Endothelial cell of umbilical vein (primary cell): ENCODE data around the gene LENEP.

Source experiments
- EZH2 ChIP-seq: IDR thresholded peaks from 2 replicates; pipeline ENCODE4 v1.6.1; 2012; ENCODE audit warnings: borderline replicate concordance, low read depth, mild to moderate bottlenecking, moderate library complexity, low read length, inconsistent platforms; ENCODE audit not compliant: severe bottlenecking
- FOS ChIP-seq: IDR thresholded peaks from 2 replicates; pipeline ENCODE4 v1.6.1; 2011; ENCODE audit warnings: mild to moderate bottlenecking, low read length, moderate library complexity, borderline replicate concordance; ENCODE audit not compliant: insufficient read depth
- JUN ChIP-seq: IDR thresholded peaks from 2 replicates; pipeline ENCODE4 v1.6.1; 2011; ENCODE audit warnings: borderline replicate concordance, low read depth; ENCODE audit not compliant: insufficient read length, insufficient read depth
- MYC ChIP-seq: IDR thresholded peaks from one replicate; pipeline ENCODE4 v1.6.1; 2011; ENCODE audit warnings: mild to moderate bottlenecking, low read depth, low read length
- POLR2A ChIP-seq: IDR thresholded peaks from 2 replicates; pipeline ENCODE4 v1.6.1; 2012; ENCODE audit warnings: low read depth, mild to moderate bottlenecking, control low read depth, low read length
- POLR2AphosphoS5 ChIP-seq: IDR thresholded peaks from 2 replicates; pipeline ENCODE4 v1.6.1; 2012; ENCODE audit warnings: low read depth, mild to moderate bottlenecking, control low read depth, low read length, moderate library complexity; ENCODE audit not compliant: insufficient read depth
- TF ChIP-seq, protein P1 (sequence below), 2 donors: IDR thresholded peaks; 1 replicate in 1 of 2; 2 replicates in 1 of 2; pipeline ENCODE4 v1.5.1; 2011; ENCODE audit warnings: low read length in 2 of 2, mild to moderate bottlenecking in 2 of 2, moderate library complexity in 2 of 2, control low read depth in 1 of 2, inconsistent platforms in 1 of 2, low read depth in 1 of 2; ENCODE audit not compliant: insufficient read depth in 1 of 2; ENCODE audit errors: extremely low read depth in 1 of 2
- TF ChIP-seq, protein P2 (sequence below): IDR thresholded peaks from 2 replicates; pipeline ENCODE4 v1.6.1; 2011; ENCODE audit not compliant: insufficient read depth, insufficient read length

DNA sequence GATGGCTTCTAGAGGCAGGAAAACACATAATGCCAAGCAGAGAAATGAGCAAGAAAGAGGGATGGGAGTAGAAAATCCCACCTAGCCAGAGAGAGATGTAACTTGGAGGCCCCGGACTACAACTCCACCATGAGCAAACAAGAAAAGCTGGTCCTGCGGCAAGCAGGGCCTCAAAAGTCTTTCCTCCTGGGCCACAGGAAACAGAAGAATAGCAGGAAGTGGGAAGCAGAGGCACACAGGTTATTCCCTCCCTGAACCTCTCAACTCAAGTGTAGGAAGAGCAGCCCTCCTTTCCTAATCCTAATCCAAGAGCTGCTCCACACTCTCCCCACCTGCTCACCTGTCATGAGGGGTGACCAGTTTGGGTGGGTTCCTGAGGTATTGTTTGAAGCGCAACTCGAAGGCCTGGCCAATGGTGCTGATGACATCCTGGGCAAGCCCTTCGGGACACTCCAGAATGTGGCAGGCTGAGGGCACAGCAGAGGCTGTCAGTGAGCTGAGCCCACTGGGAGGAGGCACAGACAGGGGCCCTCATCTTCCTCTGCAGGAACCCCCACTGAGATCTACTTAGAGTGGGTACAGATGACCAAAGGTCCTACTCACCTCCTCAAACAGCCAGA, 25.9 kb upstream of the LENEP start:
- TF ChIP-seq, protein P1, sequence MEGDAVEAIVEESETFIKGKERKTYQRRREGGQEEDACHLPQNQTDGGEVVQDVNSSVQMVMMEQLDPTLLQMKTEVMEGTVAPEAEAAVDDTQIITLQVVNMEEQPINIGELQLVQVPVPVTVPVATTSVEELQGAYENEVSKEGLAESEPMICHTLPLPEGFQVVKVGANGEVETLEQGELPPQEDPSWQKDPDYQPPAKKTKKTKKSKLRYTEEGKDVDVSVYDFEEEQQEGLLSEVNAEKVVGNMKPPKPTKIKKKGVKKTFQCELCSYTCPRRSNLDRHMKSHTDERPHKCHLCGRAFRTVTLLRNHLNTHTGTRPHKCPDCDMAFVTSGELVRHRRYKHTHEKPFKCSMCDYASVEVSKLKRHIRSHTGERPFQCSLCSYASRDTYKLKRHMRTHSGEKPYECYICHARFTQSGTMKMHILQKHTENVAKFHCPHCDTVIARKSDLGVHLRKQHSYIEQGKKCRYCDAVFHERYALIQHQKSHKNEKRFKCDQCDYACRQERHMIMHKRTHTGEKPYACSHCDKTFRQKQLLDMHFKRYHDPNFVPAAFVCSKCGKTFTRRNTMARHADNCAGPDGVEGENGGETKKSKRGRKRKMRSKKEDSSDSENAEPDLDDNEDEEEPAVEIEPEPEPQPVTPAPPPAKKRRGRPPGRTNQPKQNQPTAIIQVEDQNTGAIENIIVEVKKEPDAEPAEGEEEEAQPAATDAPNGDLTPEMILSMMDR (IDR thresholded peaks at IDR 0.05; ENCODE audit: extremely low read depth in 1 of 2, insufficient read depth in 1 of 2, low read depth in 1 of 2, low read length in 2 of 2): no peak
- TF ChIP-seq EZH2 (no peak), JUN (no peak), POLR2AphosphoS5 (peak; percentile 61), POLR2A (no peak), FOS (no peak), MYC (no peak)
- TF ChIP-seq, protein P2, sequence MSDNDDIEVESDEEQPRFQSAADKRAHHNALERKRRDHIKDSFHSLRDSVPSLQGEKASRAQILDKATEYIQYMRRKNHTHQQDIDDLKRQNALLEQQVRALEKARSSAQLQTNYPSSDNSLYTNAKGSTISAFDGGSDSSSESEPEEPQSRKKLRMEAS: no peak
